Loucy (cell line): ENCODE data around the gene PRAMEF17.
"Not testable (repeated sequence)": the region's sequence is repeated elsewhere in the genome, so short reads cannot be mapped to it uniquely, and the experiment has no call there.

Experiments used
- EZH2phosphoT487 ChIP-seq: fragments of 200-600 bp; IDR thresholded peaks from 2 replicates; pipeline ENCODE4 v1.6.1; 2018; ENCODE audit warnings: antibody characterized with exemption, mild to moderate bottlenecking, moderate library complexity, borderline replicate concordance
- TF ChIP-seq, protein P1 (sequence below): fragments of 200-600 bp; sonication (generic); conservative IDR thresholded peaks from 2 replicates; pipeline ENCODE4 v1.5.1; 2014; ENCODE audit warnings: mild to moderate bottlenecking, antibody characterized with exemption, low read length

DNA sequence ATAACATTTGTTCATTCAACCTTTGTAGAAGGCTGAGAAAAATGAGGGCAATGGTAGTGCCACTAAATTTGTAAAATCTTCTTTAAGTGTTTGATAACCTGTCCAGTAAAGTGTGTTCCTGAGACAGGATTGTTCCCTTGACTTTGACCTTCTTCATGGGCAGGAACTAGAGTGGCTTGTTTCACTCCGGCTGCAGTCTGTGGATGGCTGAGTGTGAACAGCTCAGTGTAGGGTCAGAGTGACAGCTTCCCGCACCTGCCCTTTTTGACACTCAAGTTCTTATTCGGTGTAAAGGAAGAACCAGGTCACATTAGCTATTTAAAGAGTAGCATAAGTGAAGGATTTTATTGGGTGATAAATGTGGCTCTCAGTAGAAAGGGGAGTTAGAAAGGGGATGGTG lies 9.1 kb upstream of the PRAMEF17 start:
- TF ChIP-seq, protein P1, sequence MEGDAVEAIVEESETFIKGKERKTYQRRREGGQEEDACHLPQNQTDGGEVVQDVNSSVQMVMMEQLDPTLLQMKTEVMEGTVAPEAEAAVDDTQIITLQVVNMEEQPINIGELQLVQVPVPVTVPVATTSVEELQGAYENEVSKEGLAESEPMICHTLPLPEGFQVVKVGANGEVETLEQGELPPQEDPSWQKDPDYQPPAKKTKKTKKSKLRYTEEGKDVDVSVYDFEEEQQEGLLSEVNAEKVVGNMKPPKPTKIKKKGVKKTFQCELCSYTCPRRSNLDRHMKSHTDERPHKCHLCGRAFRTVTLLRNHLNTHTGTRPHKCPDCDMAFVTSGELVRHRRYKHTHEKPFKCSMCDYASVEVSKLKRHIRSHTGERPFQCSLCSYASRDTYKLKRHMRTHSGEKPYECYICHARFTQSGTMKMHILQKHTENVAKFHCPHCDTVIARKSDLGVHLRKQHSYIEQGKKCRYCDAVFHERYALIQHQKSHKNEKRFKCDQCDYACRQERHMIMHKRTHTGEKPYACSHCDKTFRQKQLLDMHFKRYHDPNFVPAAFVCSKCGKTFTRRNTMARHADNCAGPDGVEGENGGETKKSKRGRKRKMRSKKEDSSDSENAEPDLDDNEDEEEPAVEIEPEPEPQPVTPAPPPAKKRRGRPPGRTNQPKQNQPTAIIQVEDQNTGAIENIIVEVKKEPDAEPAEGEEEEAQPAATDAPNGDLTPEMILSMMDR: not testable (repeated sequence)
- not testable (repeated sequence) for TF ChIP-seq EZH2phosphoT487
